Panc1 (cell line): Measurements from ENCODE around the gene CENPS.

Experiments used
- CTCF ChIP-seq: fragments of 450-650 bp; IDR thresholded peaks from 2 replicates; pipeline ENCODE4 v1.5.1; 2017; ENCODE audit warnings: mild to moderate bottlenecking
- POLR2AphosphoS5 ChIP-seq: IDR thresholded peaks from 2 replicates; pipeline ENCODE4 v1.6.1; 2012; ENCODE audit warnings: mild to moderate bottlenecking, low read depth, low read length, moderate library complexity
- SIN3A ChIP-seq: IDR thresholded peaks from 2 replicates; pipeline ENCODE4 v1.6.1; 2012; ENCODE audit warnings: low read depth, mild to moderate bottlenecking, low read length, moderate library complexity, borderline replicate concordance; ENCODE audit not compliant: insufficient read depth
- TCF7L2 ChIP-seq: IDR thresholded peaks from 2 replicates; pipeline ENCODE4 v1.6.1; 2011; ENCODE audit warnings: mild to moderate bottlenecking, low read depth, low read length, inconsistent platforms
- TF ChIP-seq, protein P1 (sequence below), 2 experiments: IDR thresholded peaks; 2 replicates each; pipeline ENCODE4 v1.6.1; 2011 to 2012; ENCODE audit warnings: low read depth in 2 of 2, control low read depth in 1 of 2, low read length in 1 of 2, mild to moderate bottlenecking in 1 of 2, moderate library complexity in 1 of 2; ENCODE audit not compliant: insufficient read depth in 1 of 2

DNA sequence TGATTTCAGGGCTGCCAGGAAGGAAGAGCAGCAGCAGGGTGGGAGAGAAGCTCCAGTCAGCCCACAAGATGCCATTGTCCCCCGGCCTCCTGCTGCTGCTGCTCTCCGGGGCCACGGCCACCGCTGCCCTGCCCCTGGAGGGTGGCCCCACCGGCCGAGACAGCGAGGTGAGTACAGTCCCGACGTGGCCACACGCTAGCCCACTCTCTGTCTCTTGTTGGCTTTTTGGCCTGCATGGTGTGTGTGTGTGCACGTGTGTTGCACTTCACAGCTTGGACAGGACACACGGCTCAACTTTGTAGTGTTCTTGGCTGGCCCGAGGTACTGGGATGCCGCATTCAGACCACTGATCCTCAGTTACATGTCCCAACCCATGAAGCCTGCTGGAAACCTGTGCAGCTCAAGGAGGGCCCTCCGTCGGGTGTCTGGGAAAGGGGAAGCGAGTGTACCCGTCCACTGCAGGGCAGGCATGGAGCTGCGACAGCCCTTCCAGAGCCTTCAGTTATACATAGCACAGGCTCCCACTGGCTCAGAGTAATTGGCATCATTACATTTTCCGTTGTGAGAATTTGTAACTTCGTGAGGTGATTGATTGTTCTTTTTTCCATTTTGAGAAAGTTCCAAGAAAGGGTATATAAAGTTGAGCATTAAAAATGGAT lies 20.1 kb downstream of the CENPS start:
- TF ChIP-seq CTCF, result no peak
- no peak for TF ChIP-seq POLR2AphosphoS5
- TF ChIP-seq SIN3A, result no peak
- TF ChIP-seq, protein P1, sequence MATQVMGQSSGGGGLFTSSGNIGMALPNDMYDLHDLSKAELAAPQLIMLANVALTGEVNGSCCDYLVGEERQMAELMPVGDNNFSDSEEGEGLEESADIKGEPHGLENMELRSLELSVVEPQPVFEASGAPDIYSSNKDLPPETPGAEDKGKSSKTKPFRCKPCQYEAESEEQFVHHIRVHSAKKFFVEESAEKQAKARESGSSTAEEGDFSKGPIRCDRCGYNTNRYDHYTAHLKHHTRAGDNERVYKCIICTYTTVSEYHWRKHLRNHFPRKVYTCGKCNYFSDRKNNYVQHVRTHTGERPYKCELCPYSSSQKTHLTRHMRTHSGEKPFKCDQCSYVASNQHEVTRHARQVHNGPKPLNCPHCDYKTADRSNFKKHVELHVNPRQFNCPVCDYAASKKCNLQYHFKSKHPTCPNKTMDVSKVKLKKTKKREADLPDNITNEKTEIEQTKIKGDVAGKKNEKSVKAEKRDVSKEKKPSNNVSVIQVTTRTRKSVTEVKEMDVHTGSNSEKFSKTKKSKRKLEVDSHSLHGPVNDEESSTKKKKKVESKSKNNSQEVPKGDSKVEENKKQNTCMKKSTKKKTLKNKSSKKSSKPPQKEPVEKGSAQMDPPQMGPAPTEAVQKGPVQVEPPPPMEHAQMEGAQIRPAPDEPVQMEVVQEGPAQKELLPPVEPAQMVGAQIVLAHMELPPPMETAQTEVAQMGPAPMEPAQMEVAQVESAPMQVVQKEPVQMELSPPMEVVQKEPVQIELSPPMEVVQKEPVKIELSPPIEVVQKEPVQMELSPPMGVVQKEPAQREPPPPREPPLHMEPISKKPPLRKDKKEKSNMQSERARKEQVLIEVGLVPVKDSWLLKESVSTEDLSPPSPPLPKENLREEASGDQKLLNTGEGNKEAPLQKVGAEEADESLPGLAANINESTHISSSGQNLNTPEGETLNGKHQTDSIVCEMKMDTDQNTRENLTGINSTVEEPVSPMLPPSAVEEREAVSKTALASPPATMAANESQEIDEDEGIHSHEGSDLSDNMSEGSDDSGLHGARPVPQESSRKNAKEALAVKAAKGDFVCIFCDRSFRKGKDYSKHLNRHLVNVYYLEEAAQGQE (IDR thresholded peaks at IDR 0.05; ENCODE audit: insufficient read depth in 1 of 2, low read depth in 2 of 2, low read length in 1 of 2), result no peak
- TF ChIP-seq TCF7L2, result no peak
